Liver (tissue), 9 donors: ENCODE data around the gene ZSCAN31. TPM values are rescaled to one million over a fixed set of nuclear protein-coding genes. Genes with fewer than 3 reads are reported as not detected.
"Not testable (repeated sequence)": the region's sequence is repeated elsewhere in the genome, so short reads cannot be mapped to it uniquely, and the experiment has no call there.

ENCODE experiments used
- DNase-seq: peaks from one replicate; pipeline ENCODE4 v3.0.0-alpha.2; 2017; ENCODE audit warnings: low spot score
- H3K27ac ChIP-seq, 2 donors: one replicate each; pipeline ENCODE4 v1.7.0; 2013; ENCODE audit warnings: inconsistent platforms in 2 of 2, low read length in 2 of 2, control low read depth in 1 of 2, low read depth in 1 of 2, mild to moderate bottlenecking in 1 of 2
- H3K27me3 ChIP-seq, 4 donors: one replicate each; pipeline versions ENCODE4 v1.6.1 to v1.7.0; 2013; ENCODE audit warnings: low read length in 3 of 4, inconsistent platforms in 1 of 4, mild to moderate bottlenecking in 1 of 4, moderate library complexity in 1 of 4; ENCODE audit not compliant: control insufficient read depth in 4 of 4, insufficient read depth in 4 of 4
- H3K36me3 ChIP-seq, 4 donors: one replicate each; pipeline versions ENCODE4 v1.6.1 to v1.7.0; 2013; ENCODE audit warnings: low read length in 3 of 4, mild to moderate bottlenecking in 3 of 4, low read depth in 1 of 4, moderate library complexity in 1 of 4; ENCODE audit not compliant: control insufficient read depth in 4 of 4, insufficient read depth in 3 of 4
- H3K4me1 ChIP-seq, 4 donors: one replicate each; pipeline versions ENCODE4 v1.6.1 to v1.7.0; 2013; ENCODE audit warnings: low read length in 3 of 4, mild to moderate bottlenecking in 3 of 4, moderate library complexity in 1 of 4; ENCODE audit not compliant: control insufficient read depth in 4 of 4, insufficient read depth in 4 of 4
- H3K4me3 ChIP-seq, 3 donors: one replicate each; pipeline versions ENCODE4 v1.6.1 to v1.7.0; 2013; ENCODE audit warnings: low read length in 3 of 3, control low read depth in 1 of 3, low read depth in 1 of 3, mild to moderate bottlenecking in 1 of 3
- H3K9ac ChIP-seq, 2 donors: one replicate each; pipeline ENCODE4 v1.7.0; 2013; ENCODE audit warnings: low read length in 2 of 2, mild to moderate bottlenecking in 2 of 2, moderate library complexity in 2 of 2, control low read depth in 1 of 2, low read depth in 1 of 2
- H3K9me3 ChIP-seq, 4 donors: one replicate each; pipeline versions ENCODE4 v1.6.1 to v1.7.0; 2013; ENCODE audit warnings: low read length in 3 of 4; ENCODE audit not compliant: control insufficient read depth in 4 of 4
- ATF3 ChIP-seq: IDR thresholded peaks from 2 replicates; pipeline ENCODE4 v1.6.1; 2016; ENCODE audit warnings: antibody characterized with exemption
- CTCF ChIP-seq: fragments of 150-350 bp; IDR thresholded peaks from 2 replicates; pipeline ENCODE4 v1.5.1; 2017; ENCODE audit warnings: improper control_type of control experiment, low read depth, low read length; ENCODE audit not compliant: missing input control
- FOXA1 ChIP-seq: IDR thresholded peaks from 2 replicates; pipeline ENCODE4 v1.6.1; 2016; ENCODE audit warnings: antibody characterized with exemption
- FOXA2 ChIP-seq: IDR thresholded peaks from 2 replicates; pipeline ENCODE4 v1.6.1; 2016; ENCODE audit warnings: antibody characterized with exemption
- GABPA ChIP-seq, 2 donors: IDR thresholded peaks in 1 of 2; conservative IDR thresholded peaks in 1 of 2; 2 replicates each; pipeline ENCODE4 v1.6.1; 2016; ENCODE audit warnings: antibody characterized with exemption in 2 of 2, mild to moderate bottlenecking in 1 of 2, moderate library complexity in 1 of 2
- HNF4G ChIP-seq: IDR thresholded peaks from 2 replicates; pipeline ENCODE4 v1.6.1; 2016; ENCODE audit warnings: antibody characterized with exemption
- JUND ChIP-seq, 2 donors: IDR thresholded peaks; 2 replicates each; pipeline ENCODE4 v1.6.1; 2016; ENCODE audit warnings: antibody characterized with exemption in 2 of 2
- MAX ChIP-seq: IDR thresholded peaks from 2 replicates; pipeline ENCODE4 v1.6.1; 2016; ENCODE audit warnings: antibody characterized with exemption
- NR2F2 ChIP-seq: IDR thresholded peaks from 2 replicates; pipeline ENCODE4 v1.6.1; 2016; ENCODE audit warnings: antibody characterized with exemption
- RAD21 ChIP-seq, 2 donors: IDR thresholded peaks; 2 replicates each; pipeline ENCODE4 v1.6.1; 2016; ENCODE audit warnings: antibody characterized with exemption in 2 of 2, mild to moderate bottlenecking in 2 of 2
- REST ChIP-seq: IDR thresholded peaks from 2 replicates; pipeline ENCODE4 v1.6.1; 2016; ENCODE audit warnings: antibody characterized with exemption, mild to moderate bottlenecking
- RXRA ChIP-seq, 2 donors: IDR thresholded peaks; 2 replicates each; pipeline ENCODE4 v1.6.1; 2017 to 2018; ENCODE audit warnings: antibody characterized with exemption in 2 of 2, mild to moderate bottlenecking in 1 of 2
- SP1 ChIP-seq: IDR thresholded peaks from 2 replicates; pipeline ENCODE4 v1.6.1; 2018; ENCODE audit warnings: antibody characterized with exemption, mild to moderate bottlenecking
- TAF1 ChIP-seq: conservative IDR thresholded peaks from 2 replicates; pipeline ENCODE4 v1.6.1; 2016; ENCODE audit warnings: antibody characterized with exemption, mild to moderate bottlenecking
- YY1 ChIP-seq: IDR thresholded peaks from 2 replicates; pipeline ENCODE4 v1.6.1; 2016; ENCODE audit warnings: antibody characterized with exemption, mild to moderate bottlenecking
- ZBTB33 ChIP-seq: IDR thresholded peaks from 2 replicates; pipeline ENCODE4 v1.6.1; 2016; ENCODE audit warnings: antibody characterized with exemption
- WGBS: extraction: QIAGEN DNeasy Blood & Tissue Kit; methylation state at CpG from one replicate; pipeline ENCODE4 v1.1.7; 2013; 5-methylcytosine and 5-hydroxymethylcytosine counted together
- polyA plus RNA-seq, 2 donors: library from polyadenylated mRNA; stranded (reverse) in 1 of 2; unstranded in 1 of 2; fragments of 200-250 nt in 1 of 2; fragments of >200 nt in 1 of 2; fragmentation: Nextera tagmentation in 1 of 2; extraction: Ambion mirVana in 1 of 2; gene quantifications; one replicate each; pipeline versions ENCODE4 v1.2.1 to v1.2.3, GENCODE V29; 2013 to 2015
- total RNA-seq, 2 donors: library from RNA; depleted of rRNA; stranded (reverse); fragments of >200 nt; gene quantifications; one replicate each; pipeline ENCODE4 v1.2.3, GENCODE V29; 2014
- donor health status: healthy.
- donor health status: healthy.
- donor health status: healthy.
- donor health status: healthy.
- donor health status: healthy.

The ZSCAN31 gene
- total and polyA plus RNA-seq, 4 donors, result 3.3 to 10.2 (median 3.7) TPM

- no peaks in the 10 kb centered on the region for H3K9me3 ChIP-seq
- H3K36me3 ChIP-seq, result peaks cover 5 to 18% (median 11%) of the 10 kb centered on the region in 4 donors
- no peaks in the 10 kb centered on the region for H3K27me3 ChIP-seq
- TF ChIP-seq GABPA (IDR thresholded peaks at IDR 0.05 in 1 of 2, conservative IDR thresholded peaks at IDR 0.05 in 1 of 2) (no peak), ATF3 (no peak), FOXA1 (no peak), RAD21 (IDR thresholded peaks at IDR 0.05) (no peak), HNF4G (no peak), JUND (IDR thresholded peaks at IDR 0.05) (no peak), REST (no peak), RXRA (IDR thresholded peaks at IDR 0.05) (no peak), MAX (no peak), YY1 (no peak), SP1 (no peak), CTCF (no peak), ZBTB33 (no peak), FOXA2 (no peak), TAF1 (no peak), NR2F2 (no peak)
- no peak overlapping the region for H3K9ac ChIP-seq
- H3K4me1 ChIP-seq, result no peaks in the 10 kb centered on the region
- no peak overlapping the region for H3K27ac ChIP-seq
- DNase-seq, result no peak
- 92% methylated on average over 4 of the region's 4 CpGs for WGBS
- no peak overlapping the region for H3K4me3 ChIP-seq
These were observed 32.6 kb upstream of the ZSCAN31 start for GRCh38 chr6:28368522-28368921.

GRCh38 chr6:28365590-28365989 lies 29.6 kb upstream of the ZSCAN31 start:
- H3K36me3 ChIP-seq, result peaks cover 6 to 25% (median 16%) of the 10 kb centered on the region in 4 donors
- H3K27me3 ChIP-seq, H3K9me3 ChIP-seq, H3K9ac ChIP-seq, H3K27ac ChIP-seq, DNase-seq, H3K4me1 ChIP-seq, H3K4me3 ChIP-seq: not testable (repeated sequence)
- WGBS, result 96% methylated on average over 4 of the region's 4 CpGs
